Measurements from ENCODE around the gene TMEM187.
A peak's percentile ranks its signal among the peaks of the same experiment; 100 is the strongest.

The TMEM187 gene

GRCh38 chrX:153969125-153969903 is 3.2 kb upstream of the TMEM187 start:
- H3K27ac ChIP-seq = peak overlapping the region; percentile 100
- TF ChIP-seq CTCF (conservative IDR thresholded peaks at IDR 0.05) = no peak

GRCh38 chrX:153969904-153970356 is 2.6 kb upstream of the TMEM187 start:
- TF ChIP-seq CTCF (conservative IDR thresholded peaks at IDR 0.05) = no peak
- TF ChIP-seq ZFX (IDR thresholded peaks at IDR 0.05) = no peak
- peak overlapping the region; percentile 100 for H3K27ac ChIP-seq

- H3K27ac ChIP-seq = peak overlapping the region; percentile 100
- no peak for TF ChIP-seq CTCF (conservative IDR thresholded peaks at IDR 0.05)
- TF ChIP-seq ZFX (IDR thresholded peaks at IDR 0.05) = no peak
Observed at GRCh38 chrX:153970357-153971123, 2.0 kb upstream of the TMEM187 start.

- TF ChIP-seq CTCF (conservative IDR thresholded peaks at IDR 0.05) (no peak), ZFX (IDR thresholded peaks at IDR 0.05) (no peak)
- peak overlapping the region; percentile 100 for H3K27ac ChIP-seq
Observed at GRCh38 chrX:153971124-153971449, 1.5 kb upstream of the TMEM187 start.

DNA sequence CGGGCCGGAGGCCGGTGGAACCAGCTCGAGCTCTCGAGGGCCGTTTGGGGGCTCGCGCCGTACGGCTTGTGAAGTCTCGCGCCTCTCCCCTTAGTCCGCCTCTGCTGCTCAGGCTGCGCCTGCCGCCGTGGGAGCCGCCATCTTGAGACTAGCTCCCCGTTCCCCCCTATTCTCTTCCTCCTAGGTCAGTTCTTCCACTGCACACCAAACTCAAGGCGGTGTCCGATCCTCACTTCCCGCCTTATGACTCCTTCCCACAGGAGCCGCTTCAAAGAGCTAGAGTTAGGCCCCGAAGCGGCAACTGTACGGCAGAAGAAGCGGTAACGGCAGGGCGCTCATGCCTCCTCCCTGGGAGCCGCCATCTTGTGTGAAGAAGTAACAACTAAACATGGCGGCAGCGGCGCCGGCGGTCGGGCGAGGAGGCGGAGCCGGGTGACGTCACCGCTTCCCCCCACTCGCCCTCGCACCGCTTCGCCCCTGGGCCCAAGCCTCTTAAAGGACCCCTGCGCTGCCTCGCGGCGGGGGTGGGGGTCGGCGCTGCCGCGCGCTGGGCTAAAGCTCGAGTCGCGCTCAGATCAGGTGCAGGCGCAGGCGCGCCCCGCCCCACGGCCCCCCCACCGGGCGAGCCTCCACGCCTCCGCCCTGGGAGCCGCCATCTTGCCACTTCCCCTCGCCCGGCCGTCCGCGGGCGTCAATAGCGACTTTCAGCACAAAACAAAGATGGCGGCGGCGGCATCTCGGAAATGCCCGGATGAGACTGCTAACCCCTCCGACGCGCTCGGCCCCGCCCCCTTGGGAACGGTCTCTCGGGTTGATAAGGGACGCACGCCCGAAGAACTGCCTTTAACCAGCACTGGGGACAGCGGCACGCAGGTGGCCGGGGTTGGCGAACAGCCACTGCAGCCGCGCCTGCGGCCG is 845 bp upstream of the TMEM187 start, which contains the start of gene HCFC1:
Gene HCFC1 (minus strand): TSS at position 369 of the 918 bp plus-strand sequence. CDS start 978 bp downstream, outside the sequence.
- H3K27ac ChIP-seq = peak within 1 kb of the TSS; percentile 100
- TF ChIP-seq CTCF (conservative IDR thresholded peaks at IDR 0.05) (no peak), ZFX (IDR thresholded peaks at IDR 0.05) (no peak)

DNA sequence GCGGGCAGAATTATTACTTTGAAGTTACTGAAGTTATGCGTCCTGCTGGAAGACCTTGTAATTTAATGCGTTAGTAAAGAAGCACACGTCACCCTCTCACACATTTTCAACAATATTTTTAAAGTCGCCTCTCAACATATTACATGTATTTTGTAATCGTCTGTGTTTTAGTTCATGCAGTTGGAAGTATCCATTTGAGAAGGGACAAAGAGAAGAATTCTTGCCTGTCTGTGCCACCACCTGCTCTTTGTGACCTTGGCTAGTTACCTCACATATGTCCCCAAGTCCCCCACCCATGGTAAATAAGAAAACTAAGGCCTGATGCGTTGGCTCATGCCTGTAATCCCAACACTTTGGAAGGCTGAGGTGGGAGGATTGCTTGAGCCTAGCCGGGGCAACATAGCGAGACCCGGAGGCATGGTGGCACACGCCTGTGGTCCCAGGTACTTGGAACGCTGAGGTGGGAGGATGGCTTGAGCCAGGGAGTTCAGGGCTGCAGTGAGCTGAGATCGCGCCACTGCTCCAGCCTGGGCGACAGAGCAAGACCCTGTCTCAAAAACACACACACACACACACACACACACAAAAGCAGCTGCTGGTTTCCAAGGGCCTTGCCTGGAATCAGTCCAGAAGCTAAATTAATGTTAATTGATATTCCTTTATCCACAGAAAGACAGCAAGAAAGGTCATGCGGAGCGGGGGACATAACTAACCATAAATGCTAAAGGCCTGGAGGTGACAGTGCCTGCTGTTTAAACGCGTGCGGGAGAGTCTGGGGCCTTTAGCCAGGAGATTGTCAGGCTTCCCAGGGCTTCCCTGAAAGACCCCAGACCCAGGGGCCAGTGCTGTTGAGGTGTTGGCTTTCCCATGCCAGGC is 811 bp downstream of the TMEM187 start:
- TF ChIP-seq ZFX (IDR thresholded peaks at IDR 0.05) (no peak), CTCF (conservative IDR thresholded peaks at IDR 0.05) (no peak)
- peak overlapping the region; percentile 100 for H3K27ac ChIP-seq
